HG03565 (cell line): ENCODE results near the gene SORL1.
"Not testable (repeated sequence)": the region's sequence is repeated elsewhere in the genome, so short reads cannot be mapped to it uniquely, and the experiment has no call there.

Source experiments
- ATAC-seq: cut with Tn5 transposase; IDR thresholded peaks from one replicate; pipeline ENCODE4 v1.9.1; 2021; ENCODE audit warnings: mild to moderate bottlenecking, moderate library complexity; ENCODE audit not compliant: unreplicated experiment

SORL1 gene

DNA sequence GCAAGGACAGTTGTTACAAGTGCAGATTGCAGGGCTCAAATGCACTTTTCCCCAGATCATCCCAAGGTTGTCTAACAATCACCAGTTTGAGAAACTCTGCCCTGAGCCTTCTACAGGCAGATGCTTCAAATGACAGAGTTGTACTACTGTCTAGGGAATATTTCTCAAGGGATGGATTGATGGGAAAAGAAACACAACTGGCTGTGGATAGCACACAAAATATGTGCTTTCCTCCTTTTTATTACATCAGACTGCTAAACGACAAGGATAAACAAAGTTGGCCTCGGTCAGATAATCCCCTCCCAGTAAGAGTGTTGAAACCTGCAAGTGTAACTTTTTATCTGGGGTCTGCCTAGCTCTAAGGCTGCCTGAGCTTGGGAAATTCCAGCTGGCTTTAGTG is 47.3 kb downstream of the SORL1 start:
- no peak for ATAC-seq

DNA sequence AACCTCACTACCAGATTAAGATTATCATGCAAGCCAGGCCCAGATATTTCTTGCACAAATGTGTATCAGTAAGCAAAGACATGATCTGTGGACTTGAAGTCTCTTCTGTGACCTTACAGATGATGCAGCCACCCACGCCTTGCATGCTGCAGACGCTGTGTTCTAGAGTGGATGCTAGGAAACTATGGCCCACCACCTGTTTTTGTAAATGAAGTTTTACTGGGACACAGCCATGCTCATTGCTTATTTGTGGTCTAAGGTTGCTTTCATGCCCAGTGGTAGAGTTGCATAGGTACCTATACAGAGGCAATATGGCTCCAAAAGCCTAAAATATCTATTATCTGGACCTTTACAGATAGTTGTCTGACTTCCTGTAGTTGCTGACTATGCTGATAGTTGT is 48.2 kb downstream of the SORL1 start:
- no peak for ATAC-seq

DNA sequence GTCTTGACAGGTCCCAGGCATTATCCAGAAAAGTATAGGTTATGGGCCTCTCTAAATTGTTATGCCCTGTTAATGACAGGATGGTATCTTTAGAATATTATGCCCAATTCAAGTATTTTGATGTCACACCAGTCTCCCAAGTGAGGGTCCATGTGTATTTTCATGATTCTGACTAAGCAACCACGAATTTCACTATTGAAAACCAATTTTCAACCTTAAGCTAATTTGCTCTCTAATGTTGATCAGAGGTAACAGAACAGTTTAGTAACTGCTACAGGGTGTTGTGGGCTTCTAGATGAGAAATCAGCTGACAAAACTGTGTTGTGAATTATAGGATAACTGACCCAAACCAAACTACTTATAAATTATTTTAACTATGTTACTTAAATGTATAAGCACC is 48.6 kb downstream of the SORL1 start:
- no peak for ATAC-seq

DNA sequence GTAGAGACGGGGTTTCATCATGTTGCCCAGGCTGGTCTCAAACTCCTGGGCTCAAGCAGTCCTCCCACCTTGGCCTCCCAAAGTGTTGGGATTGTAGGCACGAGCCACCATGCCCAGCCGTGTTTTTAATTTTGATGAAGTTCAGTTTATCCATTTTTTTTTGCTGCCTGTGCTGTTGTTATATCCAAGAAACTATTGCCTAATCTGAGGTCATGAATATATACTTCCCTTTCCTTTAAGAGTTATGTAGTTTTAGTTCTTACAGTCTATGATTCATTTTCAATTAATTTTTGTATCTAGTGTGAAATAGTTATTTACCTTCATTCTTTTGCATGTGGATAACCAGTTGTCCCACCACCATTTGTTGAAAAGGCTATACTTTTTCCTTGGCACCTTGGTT is 50.9 kb downstream of the SORL1 start:
- ATAC-seq, result no peak

DNA sequence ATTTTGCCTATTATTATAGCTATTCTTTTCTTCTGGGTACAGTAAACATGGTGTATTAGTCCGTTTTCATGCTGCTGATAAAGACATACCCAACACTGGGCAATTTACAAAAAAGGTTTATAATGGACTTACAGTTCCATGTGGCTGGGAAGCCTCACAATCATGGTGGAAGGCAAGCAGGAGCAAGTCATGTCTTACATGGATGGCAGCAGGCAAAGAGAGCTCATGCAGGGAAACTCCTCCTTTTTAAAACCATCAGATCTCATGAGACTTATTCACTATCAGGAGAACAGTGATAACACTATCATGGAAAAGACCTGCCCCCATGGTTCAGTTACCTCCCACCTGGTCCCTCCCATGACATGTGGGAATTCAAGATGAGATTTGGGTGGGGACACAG is 54.1 kb downstream of the SORL1 start:
- ATAC-seq, result not testable (repeated sequence)

DNA sequence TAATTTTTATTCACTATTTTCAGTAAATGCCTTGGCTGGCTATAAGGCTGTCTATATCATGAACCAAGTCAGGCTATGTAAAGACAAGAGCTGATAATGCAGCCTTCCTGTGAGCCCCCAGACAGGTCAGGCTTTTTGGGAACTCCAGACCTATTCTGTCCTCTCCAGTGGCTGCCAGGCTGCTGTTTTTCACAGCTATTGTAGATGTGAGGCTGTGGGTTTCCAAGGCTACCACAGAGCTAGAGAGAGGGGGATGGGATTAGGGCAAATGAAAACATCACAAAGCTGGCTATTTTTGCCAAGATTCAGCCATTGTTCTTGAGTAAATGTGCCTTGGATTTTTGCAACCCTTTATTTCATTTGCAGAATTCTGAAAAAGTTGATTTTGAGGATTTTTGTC is 56.3 kb downstream of the SORL1 start:
- ATAC-seq, result no peak

DNA sequence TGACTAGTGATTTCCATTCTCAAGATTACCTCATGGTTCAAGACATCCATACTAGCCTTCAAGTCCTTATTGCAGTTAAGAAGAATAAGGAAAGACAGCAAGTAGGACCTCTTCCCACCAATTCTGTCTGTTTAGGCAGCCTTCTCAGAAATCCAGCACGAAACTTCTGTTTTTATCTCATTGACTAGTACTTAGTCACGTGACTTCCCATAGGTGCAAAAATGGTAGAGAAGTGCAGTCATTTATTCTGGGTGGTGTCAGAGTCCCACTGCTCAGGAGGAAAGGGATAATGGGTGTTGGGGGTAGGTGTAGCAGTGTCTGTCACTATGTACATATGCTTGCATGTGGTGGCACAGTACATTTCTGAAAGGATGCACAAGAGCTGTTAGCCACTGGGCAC is 58.3 kb downstream of the SORL1 start:
- ATAC-seq, result no peak

DNA sequence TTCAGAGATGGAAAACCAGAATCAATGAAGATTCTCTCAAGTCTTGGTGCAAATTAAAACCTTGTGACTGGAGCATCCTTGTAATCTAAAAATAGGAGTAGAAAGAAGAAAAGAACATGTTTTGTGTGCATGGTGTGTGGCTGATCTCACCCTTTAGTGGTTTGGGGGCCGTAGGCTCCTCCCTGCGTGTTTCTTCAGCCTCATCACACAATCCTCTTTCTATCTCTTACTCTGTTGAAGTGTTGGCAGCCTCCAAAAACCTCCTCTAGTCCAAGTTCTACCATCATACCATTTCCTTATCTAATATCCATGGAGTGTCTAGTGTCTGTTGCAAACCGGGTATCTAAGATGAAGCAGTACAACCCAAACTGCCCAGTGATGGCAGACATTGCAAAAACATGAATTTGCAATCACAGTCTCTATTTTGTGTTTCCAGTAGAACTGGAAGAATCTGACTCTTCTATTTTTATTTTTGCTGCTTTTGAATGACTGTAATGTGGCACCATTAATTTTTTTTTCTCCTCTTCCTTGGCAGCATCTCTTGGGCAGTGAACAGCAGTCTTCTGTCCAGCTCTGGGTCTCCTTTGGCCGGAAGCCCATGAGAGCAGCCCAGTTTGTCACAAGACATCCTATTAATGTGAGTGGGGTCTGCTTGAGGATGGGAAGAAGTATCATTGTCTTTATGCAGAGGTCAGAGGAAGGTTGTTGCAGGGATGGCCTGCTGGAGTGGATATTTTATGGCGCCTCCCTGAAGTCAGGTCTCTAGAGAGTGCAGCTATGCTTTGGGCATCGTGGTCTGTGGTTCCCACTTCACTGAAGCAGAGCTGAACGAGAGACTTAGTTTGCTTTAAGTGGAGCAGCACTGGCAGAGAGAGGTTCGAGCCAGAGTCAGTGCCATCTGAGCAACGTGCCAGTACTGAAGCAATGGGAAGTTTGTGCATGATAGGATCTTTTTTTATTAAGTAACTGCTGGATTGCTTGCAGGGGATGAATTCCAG is 60.7 kb downstream of the SORL1 start:
- ATAC-seq, result no peak

DNA sequence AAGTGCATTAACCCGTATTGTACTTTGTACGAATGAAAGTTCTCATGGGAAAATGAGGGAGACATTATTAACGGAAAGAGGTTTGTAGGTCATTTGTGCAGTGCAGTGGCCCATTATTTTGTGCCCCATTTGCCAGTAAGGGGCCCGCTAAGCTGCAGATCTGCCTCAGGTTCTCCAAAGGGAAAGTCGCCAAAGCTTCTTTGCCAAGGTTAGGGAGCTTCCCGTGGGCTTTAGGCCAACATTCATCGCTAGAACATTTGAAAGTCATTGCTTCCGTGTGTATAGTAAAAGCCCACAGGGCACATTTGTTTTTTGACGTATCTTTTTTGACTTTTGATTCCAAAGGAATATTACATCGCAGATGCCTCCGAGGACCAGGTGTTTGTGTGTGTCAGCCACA is 61.7 kb downstream of the SORL1 start:
- no peak for ATAC-seq

DNA sequence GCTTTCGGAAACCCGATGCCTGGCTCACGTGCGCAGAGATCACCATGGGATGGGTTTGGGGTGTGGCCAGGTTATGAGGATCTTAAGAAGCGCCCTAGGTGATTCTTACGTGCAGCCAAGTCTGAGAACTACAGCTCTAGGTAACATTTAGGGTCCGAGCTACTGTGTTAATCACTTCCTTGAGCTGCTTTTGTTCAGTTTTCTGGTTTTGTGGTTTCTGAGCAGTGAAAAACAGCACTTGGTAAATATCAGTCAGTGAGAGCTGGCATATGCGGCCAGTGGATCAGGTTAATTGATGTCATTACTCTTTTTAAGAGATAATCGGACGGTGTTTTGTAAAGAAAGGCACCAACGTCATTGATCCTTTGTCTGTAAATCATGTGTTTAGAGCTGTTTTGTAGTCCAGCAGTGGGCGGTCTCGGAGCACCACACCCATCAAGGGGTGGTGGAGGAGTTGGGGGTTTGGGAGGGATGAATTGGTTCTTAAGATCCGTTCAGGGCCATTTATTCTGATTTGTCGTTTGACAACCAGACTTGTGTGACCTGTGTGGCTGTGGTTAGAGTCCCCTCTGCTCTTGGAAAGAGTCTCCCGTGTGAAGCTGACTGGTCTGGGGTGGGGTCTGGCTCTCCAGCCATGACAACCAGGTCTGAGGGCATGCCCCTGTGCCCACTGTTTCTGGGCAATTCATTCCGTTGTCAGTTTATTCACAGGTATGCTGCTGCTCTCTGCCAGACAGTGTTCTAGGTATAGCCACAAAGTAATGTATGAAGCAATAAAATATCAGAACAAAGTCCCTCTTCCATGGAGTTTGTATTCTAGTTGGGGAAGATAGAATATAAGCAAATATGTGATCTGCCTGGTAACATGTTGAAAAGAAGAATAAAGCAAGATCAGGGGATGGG is 62.6 kb downstream of the SORL1 start:
- ATAC-seq, result no peak

DNA sequence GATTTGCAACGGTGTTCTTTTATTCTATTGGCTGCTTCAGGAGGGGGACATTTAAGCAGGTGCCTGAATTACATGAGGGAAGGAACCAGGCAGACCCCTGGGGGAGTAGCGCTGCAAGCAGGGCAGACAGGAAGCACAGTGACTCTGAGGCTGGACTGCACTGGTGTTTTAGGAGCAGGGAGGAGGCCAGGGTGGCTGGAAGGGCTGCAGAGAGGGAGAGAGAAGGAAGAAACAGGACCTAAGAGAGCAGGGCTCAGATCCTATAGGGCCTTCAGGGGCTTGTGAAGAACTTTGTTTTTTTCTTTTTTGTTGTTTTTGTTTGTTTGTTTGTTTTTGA is 63.2 kb downstream of the SORL1 start:
- ATAC-seq, result no peak

DNA sequence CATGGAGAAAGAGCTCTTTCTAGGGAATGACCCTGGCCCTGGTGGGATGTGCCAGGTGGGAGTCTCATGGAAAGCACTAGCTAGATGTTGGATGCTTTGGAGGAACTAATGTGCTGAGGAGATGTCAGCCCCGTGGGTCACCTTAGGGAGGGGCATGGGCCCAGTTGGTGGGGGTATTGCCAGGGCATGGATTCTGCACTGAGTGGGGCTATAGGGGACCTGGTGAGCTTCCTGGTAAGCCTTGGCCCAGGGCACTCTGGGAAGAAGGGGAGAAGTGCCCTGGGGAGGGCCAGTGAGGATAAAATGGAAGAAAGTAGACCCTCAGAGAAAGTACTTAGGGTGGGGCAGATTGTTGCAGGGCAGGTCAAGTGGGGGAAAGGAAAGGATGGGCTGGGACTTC is 65.9 kb downstream of the SORL1 start:
- ATAC-seq, result no peak

DNA sequence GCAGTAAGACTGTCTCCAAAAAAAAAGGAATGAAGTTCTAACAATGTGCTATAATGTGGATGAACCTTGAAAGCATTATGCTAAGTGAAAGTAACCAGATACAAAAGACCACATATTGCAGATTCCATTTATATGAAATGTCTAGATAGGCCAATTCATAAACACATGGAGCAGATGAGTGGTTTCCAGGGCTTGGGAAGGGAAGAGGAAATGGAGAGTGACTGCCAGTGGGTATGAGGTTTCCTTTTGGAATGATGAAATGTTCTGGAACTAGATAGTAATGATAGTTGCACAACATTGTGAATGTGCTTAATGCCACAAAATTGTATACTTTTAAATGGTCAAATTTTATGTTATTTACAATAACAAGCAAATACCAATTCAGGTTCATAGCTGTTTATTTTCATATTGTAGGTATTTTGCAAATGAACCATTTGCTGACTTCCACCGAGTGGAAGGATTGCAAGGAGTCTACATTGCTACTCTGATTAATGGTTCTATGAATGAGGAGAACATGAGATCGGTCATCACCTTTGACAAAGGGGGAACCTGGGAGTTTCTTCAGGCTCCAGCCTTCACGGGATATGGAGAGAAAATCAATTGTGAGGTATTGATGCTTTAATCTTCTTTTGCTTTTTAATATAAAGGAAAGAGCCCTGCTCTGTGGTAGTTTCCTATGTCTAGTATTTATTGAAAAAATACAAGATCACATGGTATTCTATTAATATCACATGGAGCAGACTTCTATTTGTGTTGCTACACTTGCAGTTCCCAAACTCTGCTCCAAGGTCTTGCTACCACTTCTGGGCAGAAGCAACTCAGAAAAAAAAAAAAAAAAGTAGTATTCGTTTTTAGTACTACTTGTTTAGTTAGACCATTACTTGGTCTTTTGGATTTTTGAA is 68.4 kb downstream of the SORL1 start:
- no peak for ATAC-seq

DNA sequence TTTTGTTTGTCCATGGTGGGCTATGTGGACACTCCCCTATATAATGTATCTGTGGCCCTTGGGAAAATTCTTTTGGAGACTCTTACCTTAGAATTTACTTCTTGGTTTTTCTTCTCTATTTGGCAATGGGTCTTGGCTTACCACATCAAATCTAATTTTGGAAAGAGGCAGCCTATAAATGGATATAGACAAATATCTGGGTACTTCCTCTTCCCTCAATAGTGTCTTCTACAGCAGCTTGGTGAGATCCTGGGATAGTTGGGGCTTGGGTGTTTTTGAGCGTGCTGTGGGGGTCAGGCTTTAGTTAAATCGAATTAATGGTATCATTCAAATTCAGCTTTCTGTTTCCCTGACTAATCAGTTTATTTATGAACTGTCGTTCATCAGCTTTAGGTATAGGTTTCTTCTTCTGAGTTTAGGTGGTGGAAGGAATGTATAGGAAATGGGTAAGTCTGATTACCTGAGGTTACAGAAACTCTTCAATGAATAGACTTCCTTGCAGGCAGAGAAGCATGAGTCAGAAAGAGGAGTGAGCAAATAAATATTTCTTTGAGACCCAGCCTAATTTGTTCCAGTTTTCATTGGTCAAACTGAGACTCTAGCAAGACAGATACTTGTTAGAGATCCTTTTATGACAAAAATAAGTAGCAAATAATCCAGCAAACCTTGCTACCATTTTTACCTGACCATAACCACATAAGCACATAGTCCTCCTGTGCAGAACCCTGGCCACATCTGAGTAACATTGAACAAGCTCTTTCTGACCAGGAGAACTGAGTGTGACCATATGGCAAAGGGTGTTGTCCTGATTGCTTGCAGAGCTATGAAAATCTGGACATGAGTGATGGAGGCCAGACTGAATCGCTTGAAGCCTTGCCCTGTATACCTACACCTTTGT is 69.3 kb downstream of the SORL1 start:
- no peak for ATAC-seq

DNA sequence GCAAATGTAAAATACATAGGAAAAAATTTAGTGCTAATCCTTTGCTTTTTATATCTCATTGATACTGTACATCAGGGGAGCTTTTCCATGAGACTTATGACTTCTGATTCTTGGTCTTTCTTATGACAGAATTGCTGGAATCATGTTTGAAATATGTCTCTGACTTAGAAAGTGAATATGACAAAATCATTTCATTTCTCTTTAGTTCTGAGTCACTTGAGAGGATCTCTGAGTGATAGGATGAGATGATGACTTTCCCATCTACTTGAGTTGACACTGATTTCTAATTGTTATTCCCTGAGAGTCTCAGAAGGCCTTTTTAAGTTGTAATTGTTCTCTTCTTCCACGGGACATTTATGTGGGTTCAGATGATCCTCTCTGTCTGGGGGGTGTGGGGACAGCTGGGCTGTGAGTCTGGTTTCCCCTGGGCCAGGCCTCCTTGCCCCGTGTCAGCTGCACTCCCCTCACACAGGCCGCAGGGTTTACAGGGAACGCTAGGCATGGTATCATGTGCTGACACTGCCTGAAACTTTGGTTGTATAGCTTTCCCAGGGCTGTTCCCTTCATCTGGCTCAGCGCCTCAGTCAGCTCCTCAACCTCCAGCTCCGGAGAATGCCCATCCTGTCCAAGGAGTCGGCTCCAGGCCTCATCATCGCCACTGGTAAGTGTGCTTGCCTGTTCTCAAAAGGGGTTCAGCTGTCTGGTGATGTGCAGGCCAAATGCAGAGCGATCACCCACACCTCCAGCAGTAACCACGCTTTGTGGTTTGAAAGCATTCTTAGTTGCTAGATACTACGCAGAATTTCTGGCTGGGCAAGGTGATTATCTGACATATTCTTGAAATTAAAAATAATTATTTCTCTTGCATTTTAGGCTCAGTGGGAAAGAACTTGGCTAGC is 70.2 kb downstream of the SORL1 start:
- ATAC-seq, result no peak

DNA sequence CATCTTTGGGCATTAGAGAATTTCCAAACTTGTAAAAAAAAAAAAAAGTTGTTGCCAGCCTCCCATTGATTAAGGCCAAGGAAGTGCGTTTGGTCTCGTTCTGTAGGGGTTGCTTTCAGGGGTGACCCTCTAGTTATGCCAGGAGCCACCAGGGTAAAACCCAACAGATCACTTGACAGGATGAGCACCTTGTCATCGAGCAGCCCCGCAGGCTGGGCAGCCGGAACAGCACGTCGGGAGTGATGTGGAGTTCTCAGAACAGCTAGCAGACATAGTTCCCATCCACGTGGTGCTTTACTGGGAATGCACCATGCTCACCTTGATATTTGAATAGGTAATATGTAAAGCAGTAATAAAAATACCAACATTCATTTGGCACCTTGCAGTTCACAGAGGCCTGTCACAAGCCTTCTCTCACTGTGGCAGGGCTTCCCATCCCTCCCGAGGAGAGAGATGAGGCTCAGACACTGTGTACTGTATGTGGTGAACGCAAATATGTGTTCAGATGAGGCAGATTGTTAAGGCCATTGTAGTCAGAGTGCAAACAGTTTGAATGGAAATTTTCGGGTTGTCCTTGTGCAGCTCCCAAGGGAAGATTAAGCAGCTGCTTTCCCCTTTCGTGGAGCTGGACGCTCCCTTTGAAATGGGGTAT is 71.6 kb downstream of the SORL1 start:
- no peak for ATAC-seq

DNA sequence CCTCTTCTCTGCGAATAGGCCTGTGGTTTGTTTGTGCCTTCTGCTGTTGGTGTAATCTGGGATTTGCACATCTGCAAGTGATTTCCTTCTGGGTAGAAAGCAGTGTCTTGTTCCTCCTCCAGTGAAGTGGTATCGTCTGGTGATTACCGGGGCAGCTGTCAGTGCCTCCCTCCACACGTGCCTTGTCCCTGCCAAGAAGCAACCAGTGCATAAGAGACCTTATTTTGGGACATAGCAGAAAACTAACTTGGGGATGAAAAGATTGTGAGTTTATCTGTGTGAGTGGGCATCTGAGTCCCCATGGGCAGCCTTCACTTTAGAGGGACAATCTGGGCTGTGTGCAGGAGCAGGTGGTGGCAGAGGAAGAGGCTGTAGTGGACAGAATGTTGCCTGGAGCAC is 72.1 kb downstream of the SORL1 start:
- no peak for ATAC-seq

DNA sequence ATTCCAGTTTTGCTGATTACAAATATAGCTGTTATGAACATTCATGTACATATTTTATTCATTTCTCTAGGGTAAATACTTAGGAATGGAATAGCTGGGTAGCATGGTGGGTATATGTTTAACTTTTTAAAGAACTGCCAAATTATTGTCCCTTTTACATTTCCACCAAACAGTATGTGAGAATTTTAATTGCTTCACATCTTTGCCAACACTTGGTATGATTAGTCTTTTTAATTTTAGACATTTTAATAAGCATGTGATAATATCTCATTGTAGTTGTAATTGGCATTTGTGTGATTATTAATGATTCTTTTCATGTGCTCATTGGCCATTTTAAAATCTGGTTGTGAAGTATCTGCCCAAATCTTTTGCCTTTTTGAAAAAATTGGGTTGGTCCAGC is 73.3 kb downstream of the SORL1 start:
- ATAC-seq, result no peak
